ENCODE measurements around the gene OPRD1.

DNA sequence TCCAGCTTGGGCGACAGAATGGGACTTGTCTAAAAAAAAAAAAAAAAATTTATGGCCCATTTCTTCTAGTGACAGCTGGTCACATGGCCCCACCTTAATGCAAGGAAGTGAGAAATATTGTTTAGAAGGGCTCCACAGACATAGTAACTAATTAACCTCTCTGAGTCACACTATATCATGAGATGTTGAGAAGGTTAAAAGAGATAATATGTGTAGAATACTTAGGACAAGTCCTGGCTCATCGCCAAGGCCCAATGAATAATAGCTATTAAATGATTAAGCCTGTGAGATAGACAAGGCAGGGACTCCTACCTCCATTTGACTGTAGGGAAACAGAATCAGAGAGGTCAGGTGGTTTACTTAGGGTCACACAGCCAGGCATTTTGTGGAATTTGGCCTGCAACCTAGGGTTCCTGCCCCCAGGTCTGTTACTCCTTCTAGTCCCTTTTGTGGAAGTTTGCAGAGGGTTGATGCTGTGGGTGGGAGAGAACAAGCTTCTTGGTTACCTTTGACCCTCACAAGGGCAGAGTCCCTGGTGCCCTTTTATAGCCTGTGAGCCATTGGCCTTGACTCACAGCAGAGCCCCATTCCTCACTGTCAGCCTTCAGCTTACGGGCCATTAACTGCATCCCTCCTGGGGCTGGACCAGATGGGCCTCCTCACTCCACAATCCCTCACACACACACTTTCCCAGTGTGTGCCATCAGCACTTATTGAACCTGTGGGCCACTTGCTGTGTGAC lies 48.5 kb downstream of the OPRD1 start:
- TF ChIP-seq, protein P1, sequence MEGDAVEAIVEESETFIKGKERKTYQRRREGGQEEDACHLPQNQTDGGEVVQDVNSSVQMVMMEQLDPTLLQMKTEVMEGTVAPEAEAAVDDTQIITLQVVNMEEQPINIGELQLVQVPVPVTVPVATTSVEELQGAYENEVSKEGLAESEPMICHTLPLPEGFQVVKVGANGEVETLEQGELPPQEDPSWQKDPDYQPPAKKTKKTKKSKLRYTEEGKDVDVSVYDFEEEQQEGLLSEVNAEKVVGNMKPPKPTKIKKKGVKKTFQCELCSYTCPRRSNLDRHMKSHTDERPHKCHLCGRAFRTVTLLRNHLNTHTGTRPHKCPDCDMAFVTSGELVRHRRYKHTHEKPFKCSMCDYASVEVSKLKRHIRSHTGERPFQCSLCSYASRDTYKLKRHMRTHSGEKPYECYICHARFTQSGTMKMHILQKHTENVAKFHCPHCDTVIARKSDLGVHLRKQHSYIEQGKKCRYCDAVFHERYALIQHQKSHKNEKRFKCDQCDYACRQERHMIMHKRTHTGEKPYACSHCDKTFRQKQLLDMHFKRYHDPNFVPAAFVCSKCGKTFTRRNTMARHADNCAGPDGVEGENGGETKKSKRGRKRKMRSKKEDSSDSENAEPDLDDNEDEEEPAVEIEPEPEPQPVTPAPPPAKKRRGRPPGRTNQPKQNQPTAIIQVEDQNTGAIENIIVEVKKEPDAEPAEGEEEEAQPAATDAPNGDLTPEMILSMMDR (IDR thresholded peaks at IDR 0.05), result no peak
- TF ChIP-seq POLR2A (IDR thresholded peaks at IDR 0.05), result no peak
